A549 (cell line): Measurements from ENCODE around the gene ZC2HC1B. TPM values are rescaled to one million over a fixed set of nuclear protein-coding genes. Genes with fewer than 3 reads are reported as not detected.

ENCODE experiments used
- ATAC-seq, 2 experiments: fragments of 200-7000 bp in 1 of 2; fragments of >200 bp in 1 of 2; cut with Nextera tagmentation in 1 of 2; cut with Tn5 transposase in 1 of 2; 3 replicates each; pipeline versions ENCODE4 v1.8.0 to v1.9.1; 2018 to 2020; ENCODE audit warnings: mild to moderate bottlenecking in 1 of 2, moderate library complexity in 1 of 2
- CTCF ChIA-PET: fragments of 300-600 bp; sonication (Branson Sonifier 250); formaldehyde crosslinking; extraction: SDS; loops from one replicate; lab custom pipeline; 2021; ENCODE audit warnings: antibody characterized with exemption, inconsistent platforms; lab: Yijun Ruan, JAX
- POLR2A ChIA-PET: fragments of 350-600 bp; formaldehyde crosslinking; extraction: SDS; loops from one replicate; lab custom pipeline; 2021; ENCODE audit warnings: antibody characterized with exemption, inconsistent platforms; lab: Yijun Ruan, JAX
- DNase-seq, 2 experiments: peaks; one replicate each; pipeline versions ENCODE4 v3.0.0 to v3.0.0-alpha.2; 2011 to 2016; ENCODE audit warnings: low read depth in 1 of 2, low spot score in 1 of 2
- FAIRE-seq: peaks from 2 replicates; lab custom pipeline; 2011; peaks lifted over from hg19 to GRCh38; lab: Jason Lieb, UNC
- H3K27ac ChIP-seq, 2 experiments: fragments of >200 bp; sonication (Bioruptor Twin); formaldehyde crosslinking; 3 replicates each; pipeline ENCODE4 v1.5.1; 2016 to 2017
- H3K4me1 ChIP-seq: fragments of >200 bp; sonication (Bioruptor Twin); formaldehyde crosslinking; 3 replicates; pipeline ENCODE4 v1.6.1; 2016
- H3K4me2 ChIP-seq: fragments of >200 bp; sonication (Bioruptor Twin); formaldehyde crosslinking; 3 replicates; pipeline ENCODE4 v1.6.1; 2016
- H3K4me3 ChIP-seq: fragments of >200 bp; sonication (Bioruptor Twin); formaldehyde crosslinking; 3 replicates; pipeline ENCODE4 v1.5.1; 2016
- H3K9me3 ChIP-seq: fragments of >200 bp; sonication (Bioruptor Twin); formaldehyde crosslinking; 3 replicates; pipeline ENCODE4 v1.6.1; 2016
- ATOH8 ChIP-seq: fragments of 250-450 bp; sonication (Bioruptor Pico); IDR thresholded peaks from 2 replicates; pipeline ENCODE4 v1.5.0; 2020; ENCODE audit warnings: low read depth, mild to moderate bottlenecking, moderate library complexity
- CBX8 ChIP-seq: fragments of 200-600 bp; sonication (generic); IDR thresholded peaks from 2 replicates; pipeline ENCODE4 v1.6.1; 2016
- CHD2 ChIP-seq: fragments of 150-350 bp; IDR thresholded peaks from 2 replicates; pipeline ENCODE4 v1.6.1; 2014; ENCODE audit warnings: low read length; ENCODE audit not compliant: partially characterized antibody
- E2F6 ChIP-seq: IDR thresholded peaks from 2 replicates; pipeline ENCODE4 v1.6.1; 2012; ENCODE audit warnings: low read depth, borderline replicate concordance
- ESRRA ChIP-seq: fragments of 150-350 bp; IDR thresholded peaks from 2 replicates; pipeline ENCODE4 v1.6.1; 2014; ENCODE audit warnings: mild to moderate bottlenecking, low read length, borderline replicate concordance
- FOSL2 ChIP-seq, 2 experiments: fragments of 450-650 bp in 1 of 2; fragments of >200 bp in 1 of 2; sonication (Bioruptor Twin) in 1 of 2; formaldehyde crosslinking; IDR thresholded peaks; 2 replicates each; pipeline versions ENCODE4 v1.5.0 to v1.6.1; 2016 to 2020; ENCODE audit warnings: mild to moderate bottlenecking in 1 of 2, moderate library complexity in 1 of 2
- HDAC2 ChIP-seq: fragments of 200-600 bp; sonication (generic); IDR thresholded peaks from 2 replicates; pipeline ENCODE4 v1.6.1; 2016
- HES2 ChIP-seq: fragments of >200 bp; sonication (Bioruptor Twin); formaldehyde crosslinking; IDR thresholded peaks from 2 replicates; pipeline ENCODE4 v1.6.1; 2016
- HMGXB4 ChIP-seq: fragments of 250-450 bp; sonication (Bioruptor Pico); IDR thresholded peaks from 2 replicates; pipeline ENCODE4 v1.5.0; 2021; ENCODE audit warnings: mild to moderate bottlenecking, moderate library complexity, borderline replicate concordance
- HOXA7 ChIP-seq: fragments of 250-450 bp; sonication (Bioruptor Pico); IDR thresholded peaks from 2 replicates; pipeline ENCODE4 v1.5.0; 2020; ENCODE audit warnings: mild to moderate bottlenecking, moderate library complexity
- HOXB13 ChIP-seq: fragments of 250-450 bp; sonication (Bioruptor Pico); IDR thresholded peaks from 2 replicates; pipeline ENCODE4 v1.5.0; 2020; ENCODE audit warnings: low read depth, mild to moderate bottlenecking, moderate library complexity
- JUN ChIP-seq, 2 experiments: fragments of >200 bp; sonication (Bioruptor Twin); formaldehyde crosslinking; IDR thresholded peaks; 2 replicates in 1 of 2; 3 replicates in 1 of 2; pipeline ENCODE4 v1.6.1; 2016 to 2017
- KDM1A ChIP-seq: fragments of 200-600 bp; sonication (generic); IDR thresholded peaks from 2 replicates; pipeline ENCODE4 v1.6.1; 2016; ENCODE audit warnings: low read depth, mild to moderate bottlenecking
- MYC ChIP-seq: IDR thresholded peaks from 2 replicates; pipeline ENCODE4 v1.6.1; 2012; ENCODE audit warnings: mild to moderate bottlenecking, inconsistent platforms, low read length, improper control_type of control experiment, borderline replicate concordance
- NFE2L2 ChIP-seq: fragments of 150-350 bp; conservative IDR thresholded peaks from 2 replicates; pipeline ENCODE4 v1.6.1; 2014; ENCODE audit warnings: low read length
- NPAS2 ChIP-seq: fragments of 250-450 bp; sonication (Bioruptor Pico); IDR thresholded peaks from 2 replicates; pipeline ENCODE4 v1.8.0; 2022; ENCODE audit warnings: mild to moderate bottlenecking, moderate library complexity, borderline replicate concordance
- PHF8 ChIP-seq: fragments of 200-600 bp; sonication (generic); IDR thresholded peaks from 2 replicates; pipeline ENCODE4 v1.6.1; 2016; ENCODE audit warnings: low read depth, mild to moderate bottlenecking, antibody characterized with exemption, moderate library complexity, borderline replicate concordance
- RCOR1 ChIP-seq: fragments of 150-350 bp; IDR thresholded peaks from 2 replicates; pipeline ENCODE4 v1.6.1; 2014; ENCODE audit warnings: antibody characterized with exemption, low read length, low read depth
- RNF2 ChIP-seq: fragments of 200-600 bp; sonication (generic); IDR thresholded peaks from 2 replicates; pipeline ENCODE4 v1.6.1; 2016; ENCODE audit warnings: low read depth, mild to moderate bottlenecking, antibody characterized with exemption, moderate library complexity, borderline replicate concordance
- SREBF2 ChIP-seq: fragments of 450-650 bp; IDR thresholded peaks from 2 replicates; pipeline ENCODE4 v1.6.1; 2014; ENCODE audit warnings: mild to moderate bottlenecking, moderate library complexity
- TFCP2L1 ChIP-seq: fragments of 250-450 bp; sonication (Bioruptor Pico); IDR thresholded peaks from 2 replicates; pipeline ENCODE4 v1.5.0; 2021; ENCODE audit warnings: mild to moderate bottlenecking
- TP53 ChIP-seq: fragments of 250-450 bp; sonication (Bioruptor Pico); IDR thresholded peaks from 2 replicates; pipeline ENCODE4 v1.5.0; 2021; ENCODE audit warnings: mild to moderate bottlenecking, moderate library complexity
- ZSCAN20 ChIP-seq: fragments of 250-450 bp; sonication (Bioruptor Pico); IDR thresholded peaks from 2 replicates; pipeline ENCODE4 v1.8.0; 2022; ENCODE audit warnings: mild to moderate bottlenecking, moderate library complexity
- WGBS: methylation state at CpG from one replicate; pipeline ENCODE4 v1.1.6; 2017; ENCODE audit errors: missing lambda C conversion rate; 5-methylcytosine and 5-hydroxymethylcytosine counted together
- polyA plus RNA-seq, 4 experiments: library from polyadenylated mRNA; depleted of rRNA in 3 of 4; stranded (reverse); fragments of >200 nt; fragmentation: RNase III in 1 of 4; extraction: RNeasy Plus Mini Kit Qiagen cat#74134 plus additional on column Dnase treatment in 1 of 4; gene quantifications; 2 replicates in 3 of 4; 3 replicates in 1 of 4; pipeline ENCODE4 v1.2.3, GENCODE V29; 2011 to 2017

The ZC2HC1B gene
- polyA plus RNA-seq, 2 of the 4 experiments (the other 2 are of a cell fraction): not detected

- no peak for TF ChIP-seq HMGXB4 (CRISPR knock-in tag)
- TF ChIP-seq, all 56 proteins: peak for 0
Measured at GRCh38 chr6:143823548-143823947, 40.7 kb upstream of the ZC2HC1B start (continued).

- FAIRE-seq (no peak), DNase-seq (no peak), ATAC-seq (no peak)
- Histone ChIP-seq H3K9me3 (no peaks in the 10 kb centered on the region), H3K4me1 (no peaks in the 10 kb centered on the region), H3K27ac (no peak overlapping the region), H3K4me2 (no peak overlapping the region), H3K4me3 (no peak overlapping the region)
- CTCF ChIA-PET: no interaction called here
- POLR2A ChIA-PET: no interaction called here
- no peak for TF ChIP-seq RNF2
- no peak for TF ChIP-seq JUN (IDR thresholded peaks at IDR 0.05)
- no peak for TF ChIP-seq TP53 (CRISPR knock-in tag)
- no peak for TF ChIP-seq FOSL2 (IDR thresholded peaks at IDR 0.05)
- no peak for TF ChIP-seq FOSL2 (CRISPR knock-in tag; IDR thresholded peaks at IDR 0.05)
- TF ChIP-seq SREBF2: no peak
- TF ChIP-seq PHF8: no peak
- TF ChIP-seq HOXA7 (CRISPR knock-in tag): no peak
- TF ChIP-seq ESRRA: no peak
- no peak for TF ChIP-seq ZSCAN20 (CRISPR knock-in tag)
- TF ChIP-seq KDM1A: no peak
- TF ChIP-seq RCOR1: no peak
- TF ChIP-seq HDAC2: no peak
- TF ChIP-seq TFCP2L1 (CRISPR knock-in tag): no peak
- no peak for TF ChIP-seq CBX8
- TF ChIP-seq NPAS2 (CRISPR knock-in tag): no peak
Measured at GRCh38 chr6:143828572-143828971, 35.7 kb upstream of the ZC2HC1B start.

- ChIA-PET POLR2A (no interaction called here), CTCF (interaction anchor here (0.8 kb wide), 1 partner anchor 15 kb away, joined by 3 read pairs; no protein-coding TSS in a partner anchor)
- Histone ChIP-seq H3K4me1 (no peaks in the 10 kb centered on the region), H3K9me3 (no peaks in the 10 kb centered on the region), H3K27ac (no peak overlapping the region), H3K4me2 (no peak overlapping the region), H3K4me3 (no peak overlapping the region)
- ATAC-seq (no peak), FAIRE-seq (no peak), DNase-seq (no peak)
- no peak for TF ChIP-seq SREBF2
- TF ChIP-seq ATOH8 (CRISPR knock-in tag): no peak
- no peak for TF ChIP-seq NFE2L2
- no peak for TF ChIP-seq HOXB13 (CRISPR knock-in tag)
- no peak for TF ChIP-seq TP53 (CRISPR knock-in tag)
- no peak for TF ChIP-seq MYC
- TF ChIP-seq PHF8: no peak
- no peak for TF ChIP-seq ZSCAN20 (CRISPR knock-in tag)
- no peak for TF ChIP-seq CHD2
- TF ChIP-seq E2F6: no peak
- TF ChIP-seq HES2: no peak
- WGBS: 82% methylated on average over 2 of the region's 2 CpGs
Measured at GRCh38 chr6:143836150-143836549, 28.1 kb upstream of the ZC2HC1B start.
